SHP77 treated with DMSO at 0.1 percent for 48 hours (cell line): Measurements from ENCODE around the gene KLHL17.

ENCODE experiments used
- DNase-seq: peaks from one replicate; lab custom pipeline; 2025; lab: John Stamatoyannopoulos, UW

KLHL17 gene

GRCh38 chr1:952603-953002, 7.8 kb upstream of the KLHL17 start:
- no peak for DNase-seq

- no peak for DNase-seq
These were observed 6.7 kb upstream of the KLHL17 start for GRCh38 chr1:953524-954320.

- no peak for DNase-seq
These were observed 5.5 kb upstream of the KLHL17 start for GRCh38 chr1:954927-955326.

- no peak for DNase-seq
These were observed 4.9 kb upstream of the KLHL17 start for GRCh38 chr1:955474-955873.

- DNase-seq: no peak
These were observed 3.7 kb upstream of the KLHL17 start for GRCh38 chr1:956636-957035.

GRCh38 chr1:958823-959730, 1.3 kb upstream of the KLHL17 start, which contains the start of gene NOC2L:
TSS of gene NOC2L (minus strand) at chr1:959256. CDS start at chr1:959240, 16 bp downstream.
- DNase-seq: peak; percentile 72

- no peak for DNase-seq
These were observed 537 bp upstream of the KLHL17 start for GRCh38 chr1:959731-960362.

- DNase-seq: no peak
These were observed 817 bp downstream of the KLHL17 start for GRCh38 chr1:961132-961669.

- no peak for DNase-seq
These were observed 2.3 kb downstream of the KLHL17 start for GRCh38 chr1:962381-963300.

- DNase-seq: no peak
These were observed 2.9 kb downstream of the KLHL17 start for GRCh38 chr1:963301-963651.

GRCh38 chr1:963746-964525, 3.6 kb downstream of the KLHL17 start:
- no peak for DNase-seq

- no peak for DNase-seq
These were observed 4.5 kb downstream of the KLHL17 start for GRCh38 chr1:964691-965525.

GRCh38 chr1:965526-966134, 5.2 kb downstream of the KLHL17 start:
- DNase-seq: no peak

- no peak for DNase-seq
These were observed 5.8 kb downstream of the KLHL17 start, which contains the start of gene PLEKHN1 for GRCh38 chr1:966135-966703. TSS of gene PLEKHN1 (plus strand) at chr1:966482. CDS start at chr1:966532, 50 bp downstream.

- no peak for DNase-seq
These were observed 6.4 kb downstream of the KLHL17 start for GRCh38 chr1:966704-967300.

- no peak for DNase-seq
These were observed 7.3 kb downstream of the KLHL17 start for GRCh38 chr1:967466-968343.

GRCh38 chr1:969260-969855, 9.0 kb downstream of the KLHL17 start:
- DNase-seq: no peak
